ENCODE measurements around the gene CCDC12.

CCDC12 gene

DNA sequence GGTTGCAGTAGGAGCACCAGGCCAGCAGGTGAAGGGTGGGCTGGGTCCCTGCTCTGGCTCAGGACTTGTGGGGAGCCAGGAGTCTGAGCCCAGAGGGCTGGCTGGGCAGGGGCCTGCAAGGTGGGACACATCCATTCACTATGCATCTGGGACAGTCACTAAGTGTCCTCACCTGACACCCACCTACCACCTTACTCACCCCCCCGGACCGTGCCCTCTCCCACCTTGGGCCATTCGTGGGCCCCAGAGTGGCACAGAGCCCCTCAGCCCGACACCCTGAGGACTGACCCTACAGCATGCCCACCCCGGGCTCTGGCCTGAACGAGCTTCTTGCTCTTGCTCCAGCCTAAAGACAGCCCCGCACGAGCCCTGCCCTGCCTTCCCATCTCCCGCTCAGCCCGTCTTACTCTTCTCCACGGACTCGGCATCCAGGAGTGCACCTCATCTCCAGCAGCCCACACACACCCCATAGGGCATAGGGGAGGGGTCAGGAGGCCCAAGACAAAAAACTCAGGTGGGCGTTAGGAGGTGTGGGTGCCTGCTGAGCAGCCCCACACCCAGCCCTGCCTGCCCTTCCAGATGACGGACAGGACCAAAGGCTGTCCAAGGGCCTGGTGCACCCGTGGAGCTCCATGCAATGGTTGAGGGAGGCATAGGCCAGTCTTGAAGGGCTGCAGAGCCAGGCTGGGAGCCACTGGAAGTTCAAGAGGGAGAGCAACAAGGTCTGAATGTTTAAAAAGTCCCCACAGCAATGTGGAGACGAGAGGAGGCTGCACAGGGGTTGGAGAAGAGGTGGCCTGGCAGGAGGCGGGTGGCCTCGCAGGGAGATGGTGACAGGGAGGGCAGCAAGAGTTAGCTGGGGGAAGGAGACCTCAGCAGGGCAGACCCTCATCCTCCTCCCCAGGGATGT is 72.0 kb downstream of the CCDC12 start:
- DNase-seq (ENCODE audit: low read depth): no peak

DNA sequence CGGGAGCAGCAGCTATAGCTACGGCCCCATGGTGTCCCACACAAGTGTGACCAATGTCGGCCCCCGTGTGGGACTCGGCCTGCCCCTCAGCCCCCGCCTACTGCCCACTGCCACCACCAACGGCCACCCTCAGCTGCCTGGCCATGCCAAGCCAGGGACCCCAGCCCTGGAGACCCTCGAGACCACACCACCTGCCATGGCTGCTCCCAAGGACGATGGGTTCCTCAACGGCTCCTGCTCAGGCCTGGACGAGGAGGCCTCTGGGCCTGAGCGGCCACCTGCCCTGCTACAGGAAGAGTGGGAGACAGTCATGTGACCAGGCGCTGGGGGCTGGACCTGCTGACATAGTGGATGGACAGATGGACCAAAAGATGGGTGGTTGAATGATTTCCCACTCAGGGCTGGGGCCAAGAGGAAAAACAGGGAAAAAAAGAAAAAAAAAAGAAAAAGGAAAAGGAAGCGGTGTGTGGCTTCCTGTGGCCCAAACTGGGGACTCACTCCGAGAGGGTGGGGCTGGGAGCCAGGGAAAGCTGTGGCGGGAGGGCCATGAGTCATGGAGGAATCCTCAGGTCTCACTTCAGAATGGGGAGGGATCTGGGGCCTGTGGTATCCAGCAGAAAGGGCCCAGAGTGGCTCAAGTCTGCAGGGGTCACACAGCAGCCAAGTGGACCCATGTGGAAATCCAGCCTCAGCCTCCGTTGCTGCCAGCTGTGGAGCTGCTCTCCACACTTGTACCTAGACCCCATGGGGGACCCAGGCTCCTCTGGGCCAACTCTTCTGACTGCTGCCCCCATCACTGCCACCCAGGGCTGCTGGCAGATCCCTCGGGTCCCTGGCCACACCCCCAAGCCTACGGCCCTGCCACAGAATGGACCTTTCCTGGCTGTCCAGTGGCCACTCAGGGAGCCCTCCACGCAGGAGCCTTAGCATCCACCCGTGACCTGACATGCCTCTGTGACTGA is 72.9 kb downstream of the CCDC12 start:
- DNase-seq (ENCODE audit: low read depth): no peak

DNA sequence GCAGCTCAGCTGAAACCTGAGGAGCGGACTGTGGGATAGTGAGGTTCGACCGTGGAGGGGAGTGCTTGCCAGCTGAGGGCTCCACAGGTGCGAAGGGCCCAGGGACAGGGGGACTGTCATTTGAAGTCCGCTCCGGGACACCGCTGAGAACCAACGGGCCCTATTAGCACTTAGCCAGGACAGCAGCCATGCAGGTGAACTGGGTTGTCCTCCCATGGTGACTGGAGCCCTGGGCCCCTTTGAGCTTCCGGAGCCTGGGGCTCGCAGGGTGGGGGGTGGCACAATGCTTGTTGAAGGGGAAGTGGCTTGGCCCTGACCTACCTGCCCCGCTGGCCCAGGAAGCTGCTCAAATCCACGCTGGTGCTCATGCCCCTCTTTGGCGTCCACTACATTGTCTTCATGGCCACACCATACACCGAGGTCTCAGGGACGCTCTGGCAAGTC is 74.3 kb downstream of the CCDC12 start:
- no peak for DNase-seq (ENCODE audit: low read depth)

DNA sequence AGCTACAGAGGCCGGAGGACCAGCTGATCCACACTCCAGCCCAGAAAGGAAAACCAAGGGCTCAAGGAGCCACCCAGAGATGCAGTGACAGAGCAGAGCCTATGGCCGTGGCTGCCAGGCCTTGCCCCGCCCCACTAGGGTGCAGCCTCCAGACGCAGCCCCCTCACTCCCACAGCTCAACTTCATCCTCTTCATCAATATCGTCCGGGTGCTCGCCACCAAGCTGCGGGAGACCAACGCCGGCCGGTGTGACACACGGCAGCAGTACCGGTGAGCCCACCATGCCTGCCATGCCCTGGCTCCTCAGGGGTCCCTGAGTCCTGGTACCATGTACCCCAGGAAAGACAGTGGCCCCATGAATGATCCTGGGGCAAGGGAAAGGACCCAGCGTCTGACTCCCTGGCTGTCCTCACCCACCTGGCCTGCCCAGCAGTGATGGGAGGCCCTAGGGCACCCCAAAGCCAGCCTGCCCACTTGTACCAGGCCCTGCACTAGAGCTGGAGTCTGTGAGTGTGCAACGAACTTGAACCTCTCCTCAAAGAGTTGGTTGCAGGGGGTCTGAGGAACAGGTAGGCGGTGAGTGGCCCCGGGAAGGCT is 74.9 kb downstream of the CCDC12 start:
- no peak for DNase-seq (ENCODE audit: low read depth)

DNA sequence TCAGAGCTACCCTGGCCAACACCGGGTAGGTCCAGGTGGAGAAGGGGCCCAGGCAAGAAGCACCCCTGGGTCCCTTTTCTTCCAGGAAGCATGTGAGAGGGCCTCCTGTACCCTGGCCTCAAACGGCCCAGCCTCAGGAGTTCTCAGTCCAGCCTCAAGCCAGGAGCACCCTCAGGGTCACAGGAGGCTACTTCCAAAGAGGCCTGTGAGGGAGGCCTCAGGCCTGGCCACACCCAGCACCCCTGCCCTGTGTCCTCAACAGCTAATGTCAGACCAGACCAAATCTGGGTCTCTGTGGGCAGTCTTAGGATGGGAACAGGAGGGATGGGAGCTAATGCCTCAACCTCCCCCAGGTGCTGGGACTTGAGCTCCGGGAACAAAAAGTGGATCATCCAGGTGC is 75.5 kb downstream of the CCDC12 start:
- DNase-seq (ENCODE audit: low read depth): no peak

DNA sequence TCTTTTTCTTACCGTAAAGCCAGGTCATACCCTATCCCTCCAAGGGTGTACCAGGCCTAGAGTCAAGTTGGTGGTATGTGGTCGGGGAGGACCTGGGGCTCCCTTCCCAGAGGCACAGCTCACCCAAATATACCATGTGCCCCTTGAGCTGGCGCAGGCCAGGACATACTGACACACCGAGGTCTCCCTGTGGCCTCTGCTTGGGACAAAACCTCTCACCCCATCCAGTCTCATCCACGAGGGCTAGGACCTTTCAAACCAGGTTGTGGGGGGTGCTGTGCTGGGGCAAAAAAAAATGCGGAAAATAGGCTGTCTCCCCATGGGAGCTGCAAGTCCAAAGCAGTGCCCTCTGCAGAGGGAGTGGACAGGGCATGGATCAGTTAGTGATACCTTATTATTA is 76.2 kb downstream of the CCDC12 start:
- no peak for DNase-seq (ENCODE audit: low read depth)

DNA sequence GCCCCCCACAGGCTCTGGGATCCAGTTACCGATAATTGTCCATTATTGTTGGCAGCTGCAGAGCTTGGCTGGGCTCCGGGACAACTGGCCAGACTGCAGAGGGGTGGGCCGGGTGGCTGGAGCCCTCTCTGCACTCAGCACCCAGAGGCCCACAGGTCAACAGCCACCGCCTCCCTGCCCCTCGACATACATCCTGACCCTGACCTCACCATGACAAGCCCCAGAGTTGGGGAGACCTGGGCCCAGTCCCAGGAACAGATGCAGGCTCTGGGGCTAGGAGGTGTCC is 76.6 kb downstream of the CCDC12 start:
- DNase-seq (ENCODE audit: low read depth): no peak

DNA sequence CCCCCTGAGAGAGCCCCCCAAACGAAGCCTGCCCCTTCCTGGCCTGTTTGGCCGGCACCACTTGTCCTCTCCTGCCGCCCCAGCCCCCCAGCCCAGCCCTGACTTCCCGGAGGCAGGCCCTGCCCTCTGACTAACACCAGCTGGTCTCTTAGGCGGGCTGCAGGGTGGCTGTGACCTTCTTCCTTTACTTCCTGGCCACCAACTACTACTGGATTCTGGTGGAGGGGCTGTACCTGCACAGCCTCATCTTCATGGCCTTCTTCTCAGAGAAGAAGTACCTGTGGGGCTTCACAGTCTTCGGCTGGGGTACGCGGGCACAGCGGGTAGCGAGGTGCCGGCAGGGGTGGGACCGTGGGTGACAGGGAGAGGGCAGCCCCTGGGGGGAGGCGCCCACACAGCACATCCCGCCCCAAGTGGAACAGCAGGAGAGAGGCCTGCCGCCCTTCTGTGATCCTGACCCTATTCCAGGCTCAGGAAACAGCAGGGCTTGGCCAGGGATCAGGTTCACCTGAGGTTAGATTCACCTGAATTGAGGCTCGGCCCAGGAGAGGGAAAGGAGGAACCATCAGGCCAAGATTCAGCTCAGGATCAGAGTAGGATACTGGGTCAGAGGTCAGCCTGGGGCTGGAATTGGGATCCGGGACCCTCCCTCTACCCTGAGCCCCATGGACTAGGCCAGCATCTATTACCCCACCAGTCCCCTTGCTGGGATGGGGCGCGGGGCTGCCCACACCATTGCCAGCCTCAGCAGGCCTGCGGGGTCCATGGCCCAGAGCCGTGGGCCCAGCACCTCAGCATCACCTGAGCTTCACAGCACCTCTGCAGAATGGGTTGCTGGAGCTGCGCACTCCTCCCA is 77.2 kb downstream of the CCDC12 start:
- no peak for DNase-seq (ENCODE audit: low read depth)

- DNase-seq (ENCODE audit: low read depth): no peak
Measured at GRCh38 chr3:46898321-46899150, 78.0 kb downstream of the CCDC12 start.

DNA sequence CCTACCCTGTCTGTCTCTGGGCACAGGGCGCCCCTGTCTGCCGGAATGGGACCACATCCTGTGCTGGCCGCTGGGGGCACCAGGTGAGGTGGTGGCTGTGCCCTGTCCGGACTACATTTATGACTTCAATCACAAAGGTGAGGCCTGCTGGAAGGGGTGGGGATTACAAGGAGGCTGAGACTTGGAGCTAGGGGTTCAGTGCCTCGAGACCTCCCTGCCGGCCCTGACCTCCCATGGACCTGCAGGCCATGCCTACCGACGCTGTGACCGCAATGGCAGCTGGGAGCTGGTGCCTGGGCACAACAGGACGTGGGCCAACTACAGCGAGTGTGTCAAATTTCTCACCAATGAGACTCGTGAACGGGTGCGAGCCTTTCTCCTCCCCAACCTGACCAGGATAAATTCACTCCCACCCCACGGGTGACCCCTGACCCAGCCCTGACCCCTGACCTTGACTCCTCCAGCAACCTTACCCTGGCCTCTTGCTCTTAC is 78.7 kb downstream of the CCDC12 start:
- no peak for DNase-seq (ENCODE audit: low read depth)

- no peak for DNase-seq (ENCODE audit: low read depth)
Measured at GRCh38 chr3:46897031-46897430, 79.5 kb downstream of the CCDC12 start.

GRCh38 chr3:46896386-46896785 is 80.2 kb downstream of the CCDC12 start:
- no peak for DNase-seq (ENCODE audit: low read depth)

GRCh38 chr3:46895761-46896160 is 80.8 kb downstream of the CCDC12 start:
- no peak for DNase-seq (ENCODE audit: low read depth)

DNA sequence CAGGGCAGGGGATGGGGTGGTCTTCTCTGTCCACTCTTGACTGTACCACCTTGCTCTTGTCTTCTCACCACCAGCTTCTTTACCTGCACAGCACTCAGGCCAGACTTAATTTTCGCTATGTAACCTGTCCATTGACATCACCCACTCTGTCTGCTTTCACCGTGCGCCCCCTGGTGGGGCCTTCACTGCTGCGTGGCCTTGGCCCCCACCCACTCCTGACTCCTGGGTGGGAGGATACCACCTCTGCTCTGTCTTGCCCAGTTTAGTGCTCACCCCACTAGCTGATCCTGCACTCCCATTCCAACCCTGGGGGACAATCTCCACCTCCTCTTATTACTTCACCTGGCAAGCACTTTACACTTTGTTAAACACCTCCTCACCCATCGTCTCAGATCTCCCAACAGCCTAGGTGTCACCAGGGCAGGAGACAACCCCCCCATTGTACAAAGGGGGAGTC is 81.3 kb downstream of the CCDC12 start:
- DNase-seq (ENCODE audit: low read depth): peak; percentile 64

- no peak for DNase-seq (ENCODE audit: low read depth)
Measured at GRCh38 chr3:46894256-46894655, 82.3 kb downstream of the CCDC12 start.

GRCh38 chr3:46893763-46894162 is 82.8 kb downstream of the CCDC12 start:
- DNase-seq (ENCODE audit: low read depth): no peak

DNA sequence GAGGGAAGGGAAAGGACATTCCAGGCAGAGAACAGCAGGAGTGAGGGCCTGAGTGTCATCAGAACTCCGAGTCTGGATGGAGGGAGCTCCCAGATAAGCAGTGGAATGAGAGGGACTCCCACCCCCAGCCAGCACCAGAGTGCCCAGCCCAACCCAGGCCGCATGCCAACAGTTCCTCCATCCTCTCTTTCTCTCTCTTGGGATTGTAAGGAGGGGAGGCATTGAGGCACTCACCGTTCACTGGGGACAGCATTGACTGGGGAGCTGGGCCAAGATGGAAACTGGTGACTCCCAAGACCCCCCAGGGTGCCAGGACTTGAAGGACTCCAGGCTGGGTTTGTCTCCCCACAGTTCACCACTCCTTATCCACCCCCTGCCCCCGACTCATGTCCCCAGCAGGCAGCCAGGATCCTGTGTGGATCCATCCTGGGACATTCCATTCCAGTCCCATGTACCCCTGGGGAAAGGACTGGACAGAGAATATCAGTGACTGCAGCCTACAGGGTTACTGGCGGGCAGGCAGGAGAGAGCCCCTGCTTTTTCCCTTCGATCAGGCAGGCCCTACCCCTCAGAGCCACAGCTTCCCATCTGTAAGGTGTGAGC is 83.3 kb downstream of the CCDC12 start:
- no peak for DNase-seq (ENCODE audit: low read depth)

DNA sequence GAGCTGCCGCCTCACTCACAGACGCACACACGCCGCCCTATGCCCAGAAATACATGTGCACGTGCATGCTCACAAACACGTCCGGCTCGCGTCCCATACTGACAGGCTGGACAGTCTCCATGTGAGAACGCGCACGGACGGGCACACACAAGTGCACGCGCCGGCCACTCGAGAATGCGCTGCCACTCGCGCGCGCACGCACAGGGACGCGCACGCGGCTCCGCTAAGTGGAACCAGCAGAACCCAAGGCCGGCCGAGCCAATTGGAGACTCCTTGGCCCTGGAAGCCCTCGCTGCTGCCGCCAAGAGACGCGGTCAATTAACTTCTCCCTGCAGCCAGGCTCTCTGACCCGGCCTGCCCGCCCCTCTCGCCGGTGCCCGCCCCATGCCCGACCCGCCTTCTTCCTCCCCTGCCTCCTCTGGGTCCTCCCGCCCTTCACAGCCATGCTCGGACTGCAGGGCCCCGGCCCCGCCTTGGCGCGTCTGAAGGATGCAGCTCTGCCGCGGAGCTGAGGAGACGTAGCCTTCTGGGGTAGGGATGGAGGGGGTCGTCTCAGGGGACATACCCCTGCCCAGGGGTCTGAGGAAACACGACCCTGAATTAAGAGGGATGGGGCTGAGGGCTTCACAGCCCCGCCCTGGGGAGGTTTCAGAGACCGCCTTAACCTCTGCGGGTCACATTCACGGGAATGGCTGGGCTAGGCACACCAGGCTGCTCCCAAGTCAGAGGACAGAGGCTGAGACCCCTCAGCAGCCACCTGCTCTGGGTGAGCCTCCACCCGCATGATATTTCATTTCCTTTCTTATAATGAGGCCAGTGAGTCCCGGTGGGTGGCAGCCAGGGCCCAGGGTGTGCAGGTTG is 84.0 kb downstream of the CCDC12 start:
- no peak for DNase-seq (ENCODE audit: low read depth)

DNA sequence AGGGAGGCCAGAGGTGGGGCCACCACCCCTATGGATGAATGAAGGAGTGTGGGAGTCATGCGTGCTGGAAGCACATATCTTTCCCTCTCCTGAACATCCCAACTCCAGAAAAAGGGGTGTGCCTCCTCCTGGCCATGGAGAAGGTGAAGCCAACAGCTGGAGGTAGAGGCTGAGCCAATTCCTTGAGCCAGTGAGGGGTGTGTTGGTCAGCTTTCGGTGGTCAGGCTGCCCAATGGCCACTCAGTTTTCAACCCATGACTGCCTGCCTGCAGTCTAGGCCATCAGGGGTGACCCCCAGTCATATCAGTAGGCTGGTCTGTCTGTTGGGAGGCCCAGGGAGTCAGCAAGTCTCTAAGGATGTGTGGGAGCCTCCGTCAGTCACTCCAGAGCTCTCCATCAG is 85.4 kb downstream of the CCDC12 start:
- DNase-seq (ENCODE audit: low read depth): no peak
